ENCODE data around the gene HEPH. TPM values are rescaled to one million over a fixed set of nuclear protein-coding genes. Genes with fewer than 3 reads are reported as not detected.
"Not testable (repeated sequence)": the region's sequence is repeated elsewhere in the genome, so short reads cannot be mapped to it uniquely, and the experiment has no call there.

Gene HEPH
- total RNA-seq (1 to 10 TPM; 2.4 to 2.5 TPM), polyA plus RNA-seq (under 1 TPM; 0.68 to 0.91 TPM)

- Histone ChIP-seq H3K9me3 (ENCODE audit: control insufficient read depth in 4 of 4, low read length in 3 of 4) (no peaks in the 10 kb centered on the region), H3K4me3 (ENCODE audit: low read depth in 1 of 3, low read length in 3 of 3) (no peak within 1 kb of the TSS), H3K4me1 (ENCODE audit: control insufficient read depth in 4 of 4, insufficient read depth in 4 of 4, low read length in 3 of 4) (no peaks in the 10 kb centered on the region), H3K9ac (ENCODE audit: low read depth in 1 of 2, low read length in 2 of 2) (no peak within 1 kb of the TSS), H3K27ac (ENCODE audit: low read depth in 1 of 2, low read length in 2 of 2) (no peak within 1 kb of the TSS), H3K27me3 (ENCODE audit: control insufficient read depth in 4 of 4, insufficient read depth in 4 of 4, low read length in 3 of 4) (peaks cover 0 to 4% (median 0%) of the 10 kb centered on the region in 4 donors), H3K36me3 (ENCODE audit: control insufficient read depth in 4 of 4, insufficient read depth in 3 of 4, low read depth in 1 of 4, low read length in 3 of 4) (no peaks in the 10 kb centered on the region)
- DNase-seq (ENCODE audit: low spot score) = no peak
- no peak for TF ChIP-seq REST (IDR thresholded peaks at IDR 0.05)
- TF ChIP-seq SP1 (IDR thresholded peaks at IDR 0.05) = no peak
- WGBS = 53% methylated on average over 3 of the region's 3 CpGs
Observed at GRCh38 chrX:66163849-66164411, at the start of gene HEPH. TSS of gene HEPH (plus strand) at chrX:66164247. CDS start at chrX:66170571, 6,324 bp downstream.

GRCh38 chrX:66118722-66119121, 45.3 kb upstream of the HEPH start:
- H3K4me1 ChIP-seq (ENCODE audit: control insufficient read depth in 4 of 4, insufficient read depth in 4 of 4, low read length in 3 of 4); H3K4me3 ChIP-seq (ENCODE audit: low read depth in 1 of 3, low read length in 3 of 3); H3K9me3 ChIP-seq (ENCODE audit: control insufficient read depth in 4 of 4, low read length in 3 of 4); H3K9ac ChIP-seq (ENCODE audit: low read depth in 1 of 2, low read length in 2 of 2); H3K27me3 ChIP-seq (ENCODE audit: control insufficient read depth in 4 of 4, insufficient read depth in 4 of 4, low read length in 3 of 4); H3K27ac ChIP-seq (ENCODE audit: low read depth in 1 of 2, low read length in 2 of 2); H3K36me3 ChIP-seq (ENCODE audit: control insufficient read depth in 4 of 4, insufficient read depth in 3 of 4, low read depth in 1 of 4, low read length in 3 of 4); DNase-seq (ENCODE audit: low spot score): not testable (repeated sequence)
- 90% methylated on average over 6 of the region's 6 CpGs for WGBS

GRCh38 chrX:66121354-66121753, 42.7 kb upstream of the HEPH start:
- not testable (repeated sequence) for H3K4me3 ChIP-seq (ENCODE audit: low read depth in 1 of 3, low read length in 3 of 3); H3K4me1 ChIP-seq (ENCODE audit: control insufficient read depth in 4 of 4, insufficient read depth in 4 of 4, low read length in 3 of 4); H3K27me3 ChIP-seq (ENCODE audit: control insufficient read depth in 4 of 4, insufficient read depth in 4 of 4, low read length in 3 of 4); H3K9me3 ChIP-seq (ENCODE audit: control insufficient read depth in 4 of 4, low read length in 3 of 4); DNase-seq (ENCODE audit: low spot score); H3K27ac ChIP-seq (ENCODE audit: low read depth in 1 of 2, low read length in 2 of 2); H3K9ac ChIP-seq (ENCODE audit: low read depth in 1 of 2, low read length in 2 of 2); H3K36me3 ChIP-seq (ENCODE audit: control insufficient read depth in 4 of 4, insufficient read depth in 3 of 4, low read depth in 1 of 4, low read length in 3 of 4)
- 87% methylated on average over 2 of the region's 2 CpGs for WGBS

GRCh38 chrX:66126662-66127061, 37.4 kb upstream of the HEPH start:
- Histone ChIP-seq H3K27me3 (ENCODE audit: control insufficient read depth in 4 of 4, insufficient read depth in 4 of 4, low read length in 3 of 4) (no peaks in the 10 kb centered on the region), H3K9me3 (ENCODE audit: control insufficient read depth in 4 of 4, low read length in 3 of 4) (no peaks in the 10 kb centered on the region), H3K4me1 (ENCODE audit: control insufficient read depth in 4 of 4, insufficient read depth in 4 of 4, low read length in 3 of 4) (no peaks in the 10 kb centered on the region), H3K27ac (ENCODE audit: low read depth in 1 of 2, low read length in 2 of 2) (no peak overlapping the region), H3K9ac (ENCODE audit: low read depth in 1 of 2, low read length in 2 of 2) (no peak overlapping the region), H3K4me3 (ENCODE audit: low read depth in 1 of 3, low read length in 3 of 3) (no peak overlapping the region), H3K36me3 (ENCODE audit: control insufficient read depth in 4 of 4, insufficient read depth in 3 of 4, low read depth in 1 of 4, low read length in 3 of 4) (no peaks in the 10 kb centered on the region)
- TF ChIP-seq HNF4A (conservative IDR thresholded peaks at IDR 0.05) = no peak
- TF ChIP-seq JUND (IDR thresholded peaks at IDR 0.05) = no peak
- no peak for TF ChIP-seq NR2F2 (IDR thresholded peaks at IDR 0.05)
- TF ChIP-seq TAF1 (conservative IDR thresholded peaks at IDR 0.05) = no peak
- no peak for TF ChIP-seq ZBTB33 (IDR thresholded peaks at IDR 0.05)
- TF ChIP-seq HNF4G (IDR thresholded peaks at IDR 0.05) = no peak
- TF ChIP-seq FOXA2 (IDR thresholded peaks at IDR 0.05) = no peak
- no peak for TF ChIP-seq YY1 (IDR thresholded peaks at IDR 0.05)
- TF ChIP-seq CTCF (IDR thresholded peaks at IDR 0.05; ENCODE audit: low read depth, low read length, missing input control) = no peak
- 83% methylated on average over 3 of the region's 3 CpGs for WGBS
- DNase-seq (ENCODE audit: low spot score) = no peak
